Pancreas (tissue), 10 donors: ENCODE results near the gene RGS14. TPM values are rescaled to one million over a fixed set of nuclear protein-coding genes. Genes with fewer than 3 reads are reported as not detected.
"Not testable (repeated sequence)": the region's sequence is repeated elsewhere in the genome, so short reads cannot be mapped to it uniquely, and the experiment has no call there.

Source experiments
- ATAC-seq, 4 donors: fragments of 200-7000 bp; cut with Tn5 transposase; one replicate each; pipeline versions ENCODE4 v1.8.0 to v1.9.1; 2020; ENCODE audit warnings: mild to moderate bottlenecking in 4 of 4, moderate library complexity in 4 of 4
- DNase-seq, 6 donors: peaks; one replicate each; pipeline ENCODE4 v3.0.0-alpha.2; 2020
- FAIRE-seq: peaks from 2 replicates; lab custom pipeline; 2012; peaks lifted over from hg19 to GRCh38; lab: Jason Lieb, UNC
- H3K27ac ChIP-seq, 4 donors: fragments of 200-600 bp; sonication (generic); 1 replicate in 3 of 4; 2 replicates in 1 of 4; pipeline versions ENCODE4 v1.5.0 to v1.8.0; 2020
- H3K27me3 ChIP-seq, 4 donors: fragments of 200-600 bp; one replicate each; pipeline ENCODE4 v1.8.0; 2021
- H3K36me3 ChIP-seq, 3 donors: fragments of 200-600 bp; sonication (generic) in 1 of 3; one replicate each; pipeline versions ENCODE4 v1.5.0 to v1.8.0; 2020 to 2021
- H3K4me1 ChIP-seq, 3 donors: fragments of 200-600 bp; one replicate each; pipeline ENCODE4 v1.8.0; 2021
- H3K4me3 ChIP-seq, 4 donors: fragments of 200-600 bp; sonication (generic) in 2 of 4; one replicate each; pipeline versions ENCODE4 v1.5.0 to v1.8.0; 2020 to 2021
- H3K9me3 ChIP-seq, 4 donors: fragments of 200-600 bp; one replicate each; pipeline ENCODE4 v1.8.0; 2021
- CTCF ChIP-seq, 4 donors: fragments of 200-600 bp; sonication (generic) in 3 of 4; IDR thresholded peaks; one replicate each; pipeline versions ENCODE4 v1.5.0 to v1.8.0; 2021; ENCODE audit warnings: antibody characterized with exemption in 4 of 4
- WGBS, 2 donors: extraction: QIAGEN DNeasy Blood & Tissue Kit; methylation state at CpG; one replicate each; pipeline ENCODE4 v1.1.7; 2013; 5-methylcytosine and 5-hydroxymethylcytosine counted together
- intact Hi-C, 3 donors: fragments of 100-400 bp; cut with DNase I; formaldehyde crosslinking; loops; one replicate each; pipeline versions ENCODE4 v1.11.1 to v1.14.2; 2022
- polyA plus RNA-seq, 2 donors: library from polyadenylated mRNA; stranded (reverse); fragments of 200-250 nt; gene quantifications; one replicate each; pipeline ENCODE4 v1.2.3, GENCODE V29; 2013
- total RNA-seq, 6 donors: library from RNA; stranded (reverse); fragmentation: NEBNext Ultra II Directional in 4 of 6; extraction: Animal tissue kit (Norgen Biotek cat#: 25700) in 4 of 6; gene quantifications; one replicate each; pipeline versions ENCODE4 v1.2.1 to v1.2.4, GENCODE V29; 2021 to 2023
- donor health status: healthy with polysubstance abuse.
- donor health status: DM: no; HTN: no; CAD: no; lungs with moderate emphysema.
- donor health status: DM: no; HTN: no; CAD: no.
- donor health status: control.
- donor health status: control.
- donor health status: Bipolar disorder and iron deficiency.
- donor health status: DM: yes; HTN: yes; CAD: no.
- donor health status: DM: no; HTN: no; CAD: no.
- donor health status: DM: no; HTN: no; CAD: no.
- donor health status: DM: yes; HTN: yes; CAD: no.

RGS14 gene
- total and polyA plus RNA-seq, 8 donors: 7.0 to 30.9 (median 12.2) TPM

GRCh38 chr5:177409043-177409801, 51.5 kb downstream of the RGS14 start, which contains the start of gene F12:
Gene F12 (minus strand): TSS chr5:177409564. CDS start chr5:177409527, 37 bp downstream.
- Histone ChIP-seq H3K36me3 (no peaks in the 10 kb centered on the region), H3K9me3 (no peaks in the 10 kb centered on the region), H3K27ac (no peak within 1 kb of the TSS), H3K4me1 (peaks cover 0 to 5% (median 4%) of the 10 kb centered on the region in 3 donors), H3K4me3 (no peak within 1 kb of the TSS), H3K27me3 (no peaks in the 10 kb centered on the region)
- FAIRE-seq: no peak
- intact Hi-C loops: loop anchor here in 1 of 3 donors (5.0 kb wide), 1 partner anchor 43 kb away; no protein-coding TSS in a partner anchor
- ATAC-seq: no peak
- no peak for TF ChIP-seq CTCF (IDR thresholded peaks at IDR 0.05)
- 74 to 81% methylated on average over 9 of the region's 9 CpGs for WGBS, 2 donors
- no peak for DNase-seq

- WGBS, 2 donors: 75 to 79% methylated on average over 3 of the region's 3 CpGs
- no peaks in the 10 kb centered on the region for H3K9me3 ChIP-seq
- FAIRE-seq: no peak
- H3K27me3 ChIP-seq: no peaks in the 10 kb centered on the region
- no peak overlapping the region for H3K27ac ChIP-seq
- no peaks in the 10 kb centered on the region for H3K36me3 ChIP-seq
- no peak overlapping the region for H3K4me3 ChIP-seq
- H3K4me1 ChIP-seq: no peaks in the 10 kb centered on the region
- no peak for ATAC-seq
- intact Hi-C loops: no loop called here
- TF ChIP-seq CTCF (IDR thresholded peaks at IDR 0.05): no peak
- no peak for DNase-seq
Measured at GRCh38 chr5:177410575-177410974, 52.9 kb downstream of the RGS14 start.

- no peak for ATAC-seq
- intact Hi-C loops: no loop called here
- FAIRE-seq: no peak
- Histone ChIP-seq H3K9me3 (no peaks in the 10 kb centered on the region), H3K4me3 (no peak overlapping the region), H3K4me1 (no peaks in the 10 kb centered on the region), H3K27me3 (no peaks in the 10 kb centered on the region), H3K27ac (no peak overlapping the region), H3K36me3 (no peaks in the 10 kb centered on the region)
- no peak for TF ChIP-seq CTCF (IDR thresholded peaks at IDR 0.05)
- 70 to 75% methylated on average over 8 of the region's 8 CpGs for WGBS, 2 donors
- no peak for DNase-seq
Measured at GRCh38 chr5:177412603-177413233, 55.0 kb downstream of the RGS14 start.

GRCh38 chr5:177414481-177414880, 56.8 kb downstream of the RGS14 start:
- no peak overlapping the region for H3K27ac ChIP-seq
- no peaks in the 10 kb centered on the region for H3K4me1 ChIP-seq
- intact Hi-C loops: no loop called here
- no peak for ATAC-seq
- no peak overlapping the region for H3K4me3 ChIP-seq
- no peak for DNase-seq
- no peaks in the 10 kb centered on the region for H3K9me3 ChIP-seq
- FAIRE-seq: no peak
- 65 to 66% methylated on average over 3 of the region's 3 CpGs for WGBS, 2 donors
- no peak for TF ChIP-seq CTCF (IDR thresholded peaks at IDR 0.05)
- H3K36me3 ChIP-seq: no peaks in the 10 kb centered on the region
- no peaks in the 10 kb centered on the region for H3K27me3 ChIP-seq

- intact Hi-C loops, H3K9me3 ChIP-seq, ATAC-seq, H3K36me3 ChIP-seq, H3K27ac ChIP-seq, FAIRE-seq, H3K4me1 ChIP-seq, H3K4me3 ChIP-seq, DNase-seq, H3K27me3 ChIP-seq: not testable (repeated sequence)
- WGBS, 2 donors: 71 to 79% methylated on average over 6 of the region's 6 CpGs
Measured at GRCh38 chr5:177417081-177417480, 59.4 kb downstream of the RGS14 start.
